ENCODE results near the gene GMCL1.

The GMCL1 gene

GRCh38 chr2:69789772-69790600 lies 39.5 kb upstream of the GMCL1 start:
- Histone ChIP-seq H3K27me3 (ENCODE audit: control insufficient read depth in 1 of 2, insufficient read depth in 1 of 2, low read length in 2 of 2) (no peaks in the 10 kb centered on the region), H2BK15ac (ENCODE audit: low read depth, poor library complexity, severe bottlenecking) (no peak overlapping the region), H2BK5ac (ENCODE audit: low read depth, low read length, poor library complexity, severe bottlenecking) (peak overlapping the region; percentile 89), H2BK12ac (ENCODE audit: low read length in 2 of 2) (peak overlapping the region in 1 of 2 experiments; percentile 42), H3K23ac (ENCODE audit: low read length in 2 of 2) (no peak overlapping the region), H2BK120ac (ENCODE audit: low read depth, low read length) (peak overlapping the region; percentile 83), H2AK5ac (ENCODE audit: low read length, severe bottlenecking) (peak overlapping the region; percentile 94), H3K4me1 (ENCODE audit: control insufficient read depth, insufficient read depth, low read depth, low read length) (peaks cover 6% of the 10 kb centered on the region), H3K9ac (ENCODE audit: low read length) (peak overlapping the region; percentile 77), H3K36me3 (ENCODE audit: control insufficient read depth in 1 of 2, insufficient read depth in 2 of 2, low read depth in 1 of 2, low read length in 2 of 2) (peaks cover 25 to 62% of the 10 kb centered on the region in 2 experiments), H4K91ac (ENCODE audit: low read length) (no peak overlapping the region), H3K4me2 (ENCODE audit: low read length, poor library complexity, severe bottlenecking) (no peak overlapping the region), H4K8ac (ENCODE audit: low read length) (peak overlapping the region; percentile 40), H3K27ac (ENCODE audit: low read length, poor library complexity, severe bottlenecking) (peak overlapping the region; percentile 89), H3K4me3 (ENCODE audit: insufficient read depth in 1 of 2, low read depth in 1 of 2, low read length in 2 of 2) (peak overlapping the region in 1 of 2 experiments; percentile 35), H3K4ac (ENCODE audit: low read depth in 1 of 2, low read length in 2 of 2) (peak overlapping the region in 1 of 2 experiments; percentile 67), H3K14ac (ENCODE audit: low read length in 2 of 2) (no peak overlapping the region), H3K18ac (ENCODE audit: low read depth in 1 of 2, low read length in 2 of 2) (peak overlapping the region in 1 of 2 experiments; percentile 57), H3K9me3 (ENCODE audit: control insufficient read depth, low read length) (no peaks in the 10 kb centered on the region), H2AFZ (ENCODE audit: low read depth, low read length) (no peak overlapping the region), H3K79me1 (replicated peaks; ENCODE audit: low read length, poor library complexity, severe bottlenecking) (peaks cover 12% of the 10 kb centered on the region)
- WGBS = 51% methylated on average over 6 of the region's 7 CpGs
- DNase-seq = peak; percentile 56

GRCh38 chr2:69790601-69790959 lies 38.9 kb upstream of the GMCL1 start:
- Histone ChIP-seq H3K4me2 (ENCODE audit: low read length, poor library complexity, severe bottlenecking) (no peak overlapping the region), H3K4ac (ENCODE audit: low read depth in 1 of 2, low read length in 2 of 2) (no peak overlapping the region), H2BK120ac (ENCODE audit: low read depth, low read length) (no peak overlapping the region), H3K18ac (ENCODE audit: low read depth in 1 of 2, low read length in 2 of 2) (no peak overlapping the region), H4K91ac (ENCODE audit: low read length) (no peak overlapping the region), H2BK12ac (ENCODE audit: low read length in 2 of 2) (no peak overlapping the region), H3K9me3 (ENCODE audit: control insufficient read depth, low read length) (no peaks in the 10 kb centered on the region), H2BK5ac (ENCODE audit: low read depth, low read length, poor library complexity, severe bottlenecking) (no peak overlapping the region), H2BK15ac (ENCODE audit: low read depth, poor library complexity, severe bottlenecking) (no peak overlapping the region), H3K79me1 (replicated peaks; ENCODE audit: low read length, poor library complexity, severe bottlenecking) (peaks cover 12% of the 10 kb centered on the region), H2AK5ac (ENCODE audit: low read length, severe bottlenecking) (peak overlapping the region; percentile 94), H3K27me3 (ENCODE audit: control insufficient read depth in 1 of 2, insufficient read depth in 1 of 2, low read length in 2 of 2) (no peaks in the 10 kb centered on the region), H2AFZ (ENCODE audit: low read depth, low read length) (no peak overlapping the region), H3K23ac (ENCODE audit: low read length in 2 of 2) (no peak overlapping the region), H3K4me3 (ENCODE audit: insufficient read depth in 1 of 2, low read depth in 1 of 2, low read length in 2 of 2) (peak overlapping the region in 1 of 2 experiments; percentile 35), H4K8ac (ENCODE audit: low read length) (no peak overlapping the region), H3K4me1 (ENCODE audit: control insufficient read depth, insufficient read depth, low read depth, low read length) (peaks cover 6% of the 10 kb centered on the region), H3K36me3 (ENCODE audit: control insufficient read depth in 1 of 2, insufficient read depth in 2 of 2, low read depth in 1 of 2, low read length in 2 of 2) (peaks cover 23 to 61% of the 10 kb centered on the region in 2 experiments), H3K9ac (ENCODE audit: low read length) (peak overlapping the region; percentile 77), H3K14ac (ENCODE audit: low read length in 2 of 2) (no peak overlapping the region), H3K27ac (ENCODE audit: low read length, poor library complexity, severe bottlenecking) (peak overlapping the region; percentile 89)
- DNase-seq = no peak
- WGBS = 100% methylated on average over 1 of the region's 1 CpG

GRCh38 chr2:69791045-69791444 lies 38.4 kb upstream of the GMCL1 start:
- no peak overlapping the region for H2BK12ac ChIP-seq (ENCODE audit: low read length in 2 of 2)
- H3K4me1 ChIP-seq (ENCODE audit: control insufficient read depth, insufficient read depth, low read depth, low read length) = peaks cover 10% of the 10 kb centered on the region
- peak overlapping the region; percentile 31 for H3K4me2 ChIP-seq (ENCODE audit: low read length, poor library complexity, severe bottlenecking)
- H3K4ac ChIP-seq (ENCODE audit: low read depth in 1 of 2, low read length in 2 of 2) = no peak overlapping the region
- peaks cover 26 to 61% of the 10 kb centered on the region in 2 experiments for H3K36me3 ChIP-seq (ENCODE audit: control insufficient read depth in 1 of 2, insufficient read depth in 2 of 2, low read depth in 1 of 2, low read length in 2 of 2)
- no peak overlapping the region for H3K23ac ChIP-seq (ENCODE audit: low read length in 2 of 2)
- no peak overlapping the region for H4K8ac ChIP-seq (ENCODE audit: low read length)
- peaks cover 15% of the 10 kb centered on the region for H3K79me1 ChIP-seq (replicated peaks; ENCODE audit: low read length, poor library complexity, severe bottlenecking)
- no peaks in the 10 kb centered on the region for H3K27me3 ChIP-seq (ENCODE audit: control insufficient read depth in 1 of 2, insufficient read depth in 1 of 2, low read length in 2 of 2)
- H3K27ac ChIP-seq (ENCODE audit: low read length, poor library complexity, severe bottlenecking) = peak overlapping the region; percentile 66
- H2AFZ ChIP-seq (ENCODE audit: low read depth, low read length) = no peak overlapping the region
- H2BK15ac ChIP-seq (ENCODE audit: low read depth, poor library complexity, severe bottlenecking) = no peak overlapping the region
- peak; percentile 36 for DNase-seq
- peak overlapping the region; percentile 95 for H2AK5ac ChIP-seq (ENCODE audit: low read length, severe bottlenecking)
- no peak overlapping the region for H2BK120ac ChIP-seq (ENCODE audit: low read depth, low read length)
- H4K91ac ChIP-seq (ENCODE audit: low read length) = no peak overlapping the region
- no peak overlapping the region for H2BK5ac ChIP-seq (ENCODE audit: low read depth, low read length, poor library complexity, severe bottlenecking)
- H3K9me3 ChIP-seq (ENCODE audit: control insufficient read depth, low read length) = no peaks in the 10 kb centered on the region
- H3K18ac ChIP-seq (ENCODE audit: low read depth in 1 of 2, low read length in 2 of 2) = no peak overlapping the region
- H3K9ac ChIP-seq (ENCODE audit: low read length) = peak overlapping the region; percentile 77
- H3K4me3 ChIP-seq (ENCODE audit: insufficient read depth in 1 of 2, low read depth in 1 of 2, low read length in 2 of 2) = no peak overlapping the region
- no peak overlapping the region for H3K14ac ChIP-seq (ENCODE audit: low read length in 2 of 2)

DNA sequence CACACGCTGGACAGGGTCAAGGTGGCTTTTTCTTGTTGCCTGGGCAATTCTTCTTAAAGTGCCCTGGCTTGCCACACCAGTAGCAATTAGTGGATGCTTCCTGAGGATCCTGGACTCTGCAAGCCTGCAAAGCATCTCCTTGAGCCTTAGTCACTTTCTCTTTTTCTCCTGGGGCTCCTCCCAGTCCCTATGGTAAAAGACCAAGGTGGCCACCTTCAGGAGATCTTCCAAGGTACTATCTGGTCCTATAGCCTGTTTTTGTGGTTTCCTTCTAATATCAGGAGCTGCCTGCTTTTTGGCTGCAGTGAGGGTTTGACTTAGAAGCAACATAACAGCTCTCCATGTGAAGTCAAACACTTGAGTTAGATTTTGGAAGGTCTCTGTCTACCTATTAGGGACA lies 33.3 kb upstream of the GMCL1 start:
- Histone ChIP-seq H3K18ac (ENCODE audit: low read depth in 1 of 2, low read length in 2 of 2) (no peak overlapping the region), H3K4me2 (ENCODE audit: low read length, poor library complexity, severe bottlenecking) (peak overlapping the region; percentile 5), H2AFZ (ENCODE audit: low read depth, low read length) (no peak overlapping the region), H2AK5ac (ENCODE audit: low read length, severe bottlenecking) (no peak overlapping the region), H2BK12ac (ENCODE audit: low read length in 2 of 2) (no peak overlapping the region), H3K4me3 (ENCODE audit: insufficient read depth in 1 of 2, low read depth in 1 of 2, low read length in 2 of 2) (no peak overlapping the region), H2BK120ac (ENCODE audit: low read depth, low read length) (no peak overlapping the region), H3K4me1 (ENCODE audit: control insufficient read depth, insufficient read depth, low read depth, low read length) (peaks cover 18% of the 10 kb centered on the region), H3K27me3 (ENCODE audit: control insufficient read depth in 1 of 2, insufficient read depth in 1 of 2, low read length in 2 of 2) (no peaks in the 10 kb centered on the region), H2BK5ac (ENCODE audit: low read depth, low read length, poor library complexity, severe bottlenecking) (no peak overlapping the region), H3K36me3 (ENCODE audit: control insufficient read depth in 1 of 2, insufficient read depth in 2 of 2, low read depth in 1 of 2, low read length in 2 of 2) (peaks cover 16 to 53% of the 10 kb centered on the region in 2 experiments), H4K91ac (ENCODE audit: low read length) (no peak overlapping the region), H3K23ac (ENCODE audit: low read length in 2 of 2) (no peak overlapping the region), H3K27ac (ENCODE audit: low read length, poor library complexity, severe bottlenecking) (peak overlapping the region; percentile 18), H3K79me1 (replicated peaks; ENCODE audit: low read length, poor library complexity, severe bottlenecking) (peaks cover 24% of the 10 kb centered on the region), H2BK15ac (ENCODE audit: low read depth, poor library complexity, severe bottlenecking) (no peak overlapping the region), H3K9me3 (ENCODE audit: control insufficient read depth, low read length) (no peaks in the 10 kb centered on the region), H4K8ac (ENCODE audit: low read length) (no peak overlapping the region), H3K4ac (ENCODE audit: low read depth in 1 of 2, low read length in 2 of 2) (no peak overlapping the region), H3K14ac (ENCODE audit: low read length in 2 of 2) (no peak overlapping the region), H3K9ac (ENCODE audit: low read length) (no peak overlapping the region)
- no peak for DNase-seq
- 93% methylated on average over 1 of the region's 1 CpG for WGBS

All from mesenchymal stem cell (in vitro differentiated cells and primary cell).